ENCODE data around the gene DNAH17. TPM values are rescaled to one million over a fixed set of nuclear protein-coding genes. Genes with fewer than 3 reads are reported as not detected.

DNAH17 gene
- total RNA-seq, 1 experiment from 2014 or later, result 0.18 TPM

DNA sequence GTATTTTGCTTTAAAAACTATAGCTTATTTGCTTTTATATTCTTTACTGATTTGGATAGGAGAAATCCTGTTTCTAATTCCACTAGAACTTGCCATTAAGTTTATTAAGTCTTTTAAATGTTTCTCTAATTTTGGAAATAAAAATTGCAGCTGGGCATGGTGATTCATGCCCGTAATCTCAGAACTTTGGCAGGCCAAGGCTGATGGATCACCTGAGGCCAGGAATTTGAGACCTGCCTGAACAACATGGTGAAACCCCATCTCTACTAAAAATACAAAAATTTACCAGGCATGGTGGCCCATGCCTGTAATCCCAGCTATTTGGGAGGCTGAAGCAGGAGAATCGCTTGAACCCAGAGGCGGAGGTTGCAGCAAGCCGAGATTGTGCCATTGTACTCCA, 30.7 kb downstream of the DNAH17 start:
- no peak for ATAC-seq
- POLR2A ChIA-PET, result interaction anchor here (0.6 kb wide), 1 partner anchor 152 kb away, joined by 3 read pairs; no protein-coding TSS in a partner anchor
- CTCF ChIA-PET, result interaction anchor here (0.7 kb wide), 1 partner anchor 135 kb away, joined by 4 read pairs; no protein-coding TSS in a partner anchor

DNA sequence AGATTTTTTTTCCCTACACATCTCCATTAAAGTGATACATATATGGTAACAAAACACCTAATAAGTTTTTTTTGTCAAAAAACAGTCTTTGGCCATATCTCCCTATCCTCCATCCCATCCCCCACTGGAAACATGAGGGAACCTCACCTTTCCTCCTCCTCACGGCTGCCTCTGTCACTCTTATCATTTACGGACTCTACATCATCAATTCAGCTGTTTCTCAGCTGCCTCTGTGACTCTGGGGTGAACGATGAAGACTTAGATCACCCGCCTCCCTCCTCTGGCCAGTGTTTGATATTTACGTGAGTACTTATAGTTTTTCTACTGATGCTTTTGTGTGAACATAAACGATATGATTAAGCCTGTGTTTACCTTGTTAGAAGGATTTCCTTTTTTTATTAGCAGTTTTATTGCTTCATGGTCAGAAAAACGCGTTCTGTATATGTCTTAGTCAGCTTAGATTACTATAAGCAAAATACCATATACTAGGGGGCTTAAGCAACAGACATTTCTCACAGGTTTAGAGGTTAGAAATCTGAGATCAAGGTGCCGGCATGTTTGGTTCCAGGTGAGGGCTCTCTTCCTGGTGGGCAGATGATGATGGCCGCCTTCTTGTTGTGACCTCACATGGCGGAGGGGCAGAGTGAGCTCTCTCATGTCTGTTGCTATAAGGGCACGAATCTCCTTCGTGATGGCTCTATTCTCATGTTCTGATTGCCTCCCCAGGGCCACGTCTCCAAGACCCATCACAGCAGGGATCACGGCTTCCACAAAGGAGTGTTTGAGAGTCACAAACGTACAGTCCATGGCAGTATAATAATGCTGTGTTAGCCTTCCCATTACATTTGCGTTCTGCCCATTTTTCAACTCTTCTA, 32.1 kb downstream of the DNAH17 start:
- POLR2A ChIA-PET, result no interaction called here
- no peaks in the 10 kb centered on the region for H3K4me1 ChIP-seq (ENCODE audit: control insufficient read depth, insufficient read depth, low read length)
- in situ Hi-C loops (cut with HindIII; ENCODE audit: low pct_unique_long_range_greater_than_20kb, low sequenced_read_pairs) (no loop called here), intact Hi-C loops (cut with micrococcal nuclease; ENCODE audit: unreplicated experiment) (no loop called here)
- DNase-seq (ENCODE audit: low read depth, low spot score), result no peak
- H3K36me3 ChIP-seq (ENCODE audit: control insufficient read depth, insufficient read depth, low read length), result no peaks in the 10 kb centered on the region
- no peak overlapping the region for H3K27ac ChIP-seq (ENCODE audit: low read length)
- no peaks in the 10 kb centered on the region for H3K27me3 ChIP-seq (ENCODE audit: control insufficient read depth, insufficient read depth, low read length)
- ATAC-seq, result no peak
- CTCF ChIA-PET, result interaction anchor here (0.5 kb wide), 1 partner anchor 58 kb away, joined by 4 read pairs; no protein-coding TSS in a partner anchor
- H3K9me3 ChIP-seq (ENCODE audit: control insufficient read depth, insufficient read depth, low read depth, low read length), result no peaks in the 10 kb centered on the region
- TF ChIP-seq POLR2AphosphoS5 (IDR thresholded peaks at IDR 0.05; ENCODE audit: low read depth, low read length) (no peak), TCF7L2 (IDR thresholded peaks at IDR 0.05; ENCODE audit: low read depth, low read length) (no peak), SIN3A (IDR thresholded peaks at IDR 0.05; ENCODE audit: borderline replicate concordance, insufficient read depth, low read depth, low read length) (no peak)
- TF ChIP-seq, protein P1, sequence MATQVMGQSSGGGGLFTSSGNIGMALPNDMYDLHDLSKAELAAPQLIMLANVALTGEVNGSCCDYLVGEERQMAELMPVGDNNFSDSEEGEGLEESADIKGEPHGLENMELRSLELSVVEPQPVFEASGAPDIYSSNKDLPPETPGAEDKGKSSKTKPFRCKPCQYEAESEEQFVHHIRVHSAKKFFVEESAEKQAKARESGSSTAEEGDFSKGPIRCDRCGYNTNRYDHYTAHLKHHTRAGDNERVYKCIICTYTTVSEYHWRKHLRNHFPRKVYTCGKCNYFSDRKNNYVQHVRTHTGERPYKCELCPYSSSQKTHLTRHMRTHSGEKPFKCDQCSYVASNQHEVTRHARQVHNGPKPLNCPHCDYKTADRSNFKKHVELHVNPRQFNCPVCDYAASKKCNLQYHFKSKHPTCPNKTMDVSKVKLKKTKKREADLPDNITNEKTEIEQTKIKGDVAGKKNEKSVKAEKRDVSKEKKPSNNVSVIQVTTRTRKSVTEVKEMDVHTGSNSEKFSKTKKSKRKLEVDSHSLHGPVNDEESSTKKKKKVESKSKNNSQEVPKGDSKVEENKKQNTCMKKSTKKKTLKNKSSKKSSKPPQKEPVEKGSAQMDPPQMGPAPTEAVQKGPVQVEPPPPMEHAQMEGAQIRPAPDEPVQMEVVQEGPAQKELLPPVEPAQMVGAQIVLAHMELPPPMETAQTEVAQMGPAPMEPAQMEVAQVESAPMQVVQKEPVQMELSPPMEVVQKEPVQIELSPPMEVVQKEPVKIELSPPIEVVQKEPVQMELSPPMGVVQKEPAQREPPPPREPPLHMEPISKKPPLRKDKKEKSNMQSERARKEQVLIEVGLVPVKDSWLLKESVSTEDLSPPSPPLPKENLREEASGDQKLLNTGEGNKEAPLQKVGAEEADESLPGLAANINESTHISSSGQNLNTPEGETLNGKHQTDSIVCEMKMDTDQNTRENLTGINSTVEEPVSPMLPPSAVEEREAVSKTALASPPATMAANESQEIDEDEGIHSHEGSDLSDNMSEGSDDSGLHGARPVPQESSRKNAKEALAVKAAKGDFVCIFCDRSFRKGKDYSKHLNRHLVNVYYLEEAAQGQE (IDR thresholded peaks at IDR 0.05; ENCODE audit: insufficient read depth in 1 of 2, low read depth in 2 of 2, low read length in 1 of 2), result no peak
- TF ChIP-seq, protein P2, sequence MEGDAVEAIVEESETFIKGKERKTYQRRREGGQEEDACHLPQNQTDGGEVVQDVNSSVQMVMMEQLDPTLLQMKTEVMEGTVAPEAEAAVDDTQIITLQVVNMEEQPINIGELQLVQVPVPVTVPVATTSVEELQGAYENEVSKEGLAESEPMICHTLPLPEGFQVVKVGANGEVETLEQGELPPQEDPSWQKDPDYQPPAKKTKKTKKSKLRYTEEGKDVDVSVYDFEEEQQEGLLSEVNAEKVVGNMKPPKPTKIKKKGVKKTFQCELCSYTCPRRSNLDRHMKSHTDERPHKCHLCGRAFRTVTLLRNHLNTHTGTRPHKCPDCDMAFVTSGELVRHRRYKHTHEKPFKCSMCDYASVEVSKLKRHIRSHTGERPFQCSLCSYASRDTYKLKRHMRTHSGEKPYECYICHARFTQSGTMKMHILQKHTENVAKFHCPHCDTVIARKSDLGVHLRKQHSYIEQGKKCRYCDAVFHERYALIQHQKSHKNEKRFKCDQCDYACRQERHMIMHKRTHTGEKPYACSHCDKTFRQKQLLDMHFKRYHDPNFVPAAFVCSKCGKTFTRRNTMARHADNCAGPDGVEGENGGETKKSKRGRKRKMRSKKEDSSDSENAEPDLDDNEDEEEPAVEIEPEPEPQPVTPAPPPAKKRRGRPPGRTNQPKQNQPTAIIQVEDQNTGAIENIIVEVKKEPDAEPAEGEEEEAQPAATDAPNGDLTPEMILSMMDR (IDR thresholded peaks at IDR 0.05), result no peak
- no TSS peak for BruUV-seq (replicated peaks)
- no peak overlapping the region for H3K4me3 ChIP-seq (ENCODE audit: low read depth in 2 of 2, low read length in 2 of 2)

More for the DNA sequence above, 30.7 kb downstream of the DNAH17 start:
- Histone ChIP-seq H3K4me3 (ENCODE audit: low read depth in 2 of 2, low read length in 2 of 2) (no peak overlapping the region), H3K9me3 (ENCODE audit: control insufficient read depth, insufficient read depth, low read depth, low read length) (no peaks in the 10 kb centered on the region), H3K27ac (ENCODE audit: low read length) (no peak overlapping the region), H3K36me3 (ENCODE audit: control insufficient read depth, insufficient read depth, low read length) (no peaks in the 10 kb centered on the region), H3K27me3 (ENCODE audit: control insufficient read depth, insufficient read depth, low read length) (no peaks in the 10 kb centered on the region), H3K4me1 (ENCODE audit: control insufficient read depth, insufficient read depth, low read length) (no peaks in the 10 kb centered on the region)
- DNase-seq (ENCODE audit: low read depth, low spot score), result no peak
- in situ Hi-C loops (cut with HindIII; ENCODE audit: low pct_unique_long_range_greater_than_20kb, low sequenced_read_pairs), result no loop called here
- TF ChIP-seq SIN3A (IDR thresholded peaks at IDR 0.05; ENCODE audit: borderline replicate concordance, insufficient read depth, low read depth, low read length) (no peak), POLR2AphosphoS5 (IDR thresholded peaks at IDR 0.05; ENCODE audit: low read depth, low read length) (no peak), TCF7L2 (IDR thresholded peaks at IDR 0.05; ENCODE audit: low read depth, low read length) (no peak)
- TF ChIP-seq, protein P2 (IDR thresholded peaks at IDR 0.05), result no peak
- TF ChIP-seq, protein P1 (IDR thresholded peaks at IDR 0.05; ENCODE audit: insufficient read depth in 1 of 2, low read depth in 2 of 2, low read length in 1 of 2), result no peak
- no TSS peak for BruUV-seq (replicated peaks)
- intact Hi-C loops (cut with micrococcal nuclease; ENCODE audit: unreplicated experiment), result no loop called here
